HCT116 (cell line): Measurements from ENCODE around the gene GABRA5. TPM values are rescaled to one million over a fixed set of nuclear protein-coding genes. Genes with fewer than 3 reads are reported as not detected.

ENCODE experiments used
- ATAC-seq: fragments of 200-7000 bp; cut with Tn5 transposase; 2 replicates; pipeline ENCODE4 v1.9.1; 2020; ENCODE audit warnings: mild to moderate bottlenecking, moderate library complexity
- BruUV-seq: library from RNA; stranded (reverse); fragments of 400-500 nt; replicated peaks from 2 replicates; lab custom pipeline; 2021; lab: Mats Ljungman, UMichigan
- CTCF ChIA-PET: fragments of 300-600 bp; sonication (Branson Sonifier 250); formaldehyde crosslinking; loops from one replicate; lab custom pipeline; 2021; ENCODE audit warnings: antibody characterized with exemption; lab: Charles Lee
- POLR2A ChIA-PET: fragments of 300-600, 350-600 bp; sonication (Branson Sonifier 250); formaldehyde crosslinking; loops from one replicate; lab custom pipeline; 2021; ENCODE audit warnings: antibody characterized with exemption; lab: Charles Lee
- RAD21 ChIA-PET, 2 experiments: fragments of 300-600 bp; sonication (Branson Sonifier 250); formaldehyde crosslinking; loops; one replicate each; lab custom pipeline; 2023; ENCODE audit warnings: low total read pairs in 2 of 2; ENCODE audit not compliant: uncharacterized antibody in 2 of 2, unreplicated experiment in 2 of 2, low non-redundant PET in 1 of 2; lab: Charles Lee
- DNase-seq: peaks from one replicate; pipeline ENCODE4 v3.0.0-alpha.2; 2010; ENCODE audit warnings: low read depth, low spot score
- H2AFZ ChIP-seq: fragments of 200-600 bp; shearing (Covaris generic), sonication (generic); 2 replicates; pipeline ENCODE4 v1.6.1; 2017; ENCODE audit warnings: low read depth, mixed run types, mixed read lengths, antibody characterized with exemption, low read length; ENCODE audit not compliant: poor library complexity, severe bottlenecking
- H3K27ac ChIP-seq: 2 replicates; pipeline ENCODE4 v1.5.1; 2012; ENCODE audit warnings: low read depth, low read length
- H3K27me3 ChIP-seq: fragments of 200-600 bp; sonication (generic); 2 replicates; pipeline ENCODE4 v1.6.1; 2016; ENCODE audit warnings: mixed run types, low read length, mixed read lengths; ENCODE audit not compliant: insufficient read depth
- H3K36me3 ChIP-seq, 2 experiments: fragments of 200-500 bp in 1 of 2; fragments of 200-600 bp in 1 of 2; sonication (Bioruptor generic) in 1 of 2; sonication (generic) in 1 of 2; 2 replicates each; pipeline versions ENCODE4 v1.5.1 to v1.6.1; 2014 to 2016; ENCODE audit warnings: low read length in 2 of 2, inconsistent platforms in 1 of 2, mixed read lengths in 1 of 2, mixed run types in 1 of 2; ENCODE audit not compliant: insufficient read depth in 2 of 2, control insufficient read depth in 1 of 2
- H3K4me1 ChIP-seq, 2 experiments: fragments of 200-600 bp in 1 of 2; sonication (generic) in 1 of 2; 2 replicates each; pipeline versions ENCODE4 v1.5.1 to v1.6.1; 2012 to 2017; ENCODE audit warnings: low read length in 2 of 2, inconsistent platforms in 1 of 2, mild to moderate bottlenecking in 1 of 2, mixed read lengths in 1 of 2, mixed run types in 1 of 2, moderate library complexity in 1 of 2; ENCODE audit not compliant: insufficient read depth in 2 of 2, control insufficient read depth in 1 of 2
- H3K4me2 ChIP-seq: fragments of 200-600 bp; sonication (generic); 2 replicates; pipeline ENCODE4 v1.6.1; 2017; ENCODE audit warnings: mixed run types, low read length, mixed read lengths
- H3K4me3 ChIP-seq, 2 experiments: fragments of 200-600 bp in 1 of 2; sonication (generic) in 1 of 2; replicated peaks in 1 of 2; 2 replicates each; pipeline ENCODE4 v1.5.1; 2011 to 2016; ENCODE audit warnings: low read length in 2 of 2, control low read depth in 1 of 2, low read depth in 1 of 2, mild to moderate bottlenecking in 1 of 2, mixed read lengths in 1 of 2, mixed run types in 1 of 2
- H3K79me2 ChIP-seq: fragments of 200-600 bp; sonication (generic); 2 replicates; pipeline ENCODE4 v1.6.1; 2017; ENCODE audit warnings: mild to moderate bottlenecking, mixed run types, low read length, moderate library complexity, mixed read lengths; ENCODE audit not compliant: insufficient read depth
- H3K9ac ChIP-seq: fragments of 200-600 bp; sonication (generic); 2 replicates; pipeline ENCODE4 v1.6.1; 2016; ENCODE audit warnings: low read length, mixed read lengths
- H3K9me2 ChIP-seq: fragments of 200-600 bp; sonication (generic), shearing (Covaris generic); 2 replicates; pipeline ENCODE4 v1.6.1; 2017; ENCODE audit warnings: mixed run types, mild to moderate bottlenecking, moderate library complexity; ENCODE audit not compliant: insufficient read depth
- H3K9me3 ChIP-seq, 2 experiments: fragments of 200-500 bp in 1 of 2; fragments of 200-600 bp in 1 of 2; sonication (Bioruptor generic) in 1 of 2; sonication (generic) in 1 of 2; 2 replicates each; pipeline ENCODE4 v1.6.1; 2014 to 2017; ENCODE audit warnings: low read length in 2 of 2, mixed read lengths in 2 of 2, inconsistent platforms in 1 of 2, low read depth in 1 of 2, mild to moderate bottlenecking in 1 of 2, mixed run types in 1 of 2, moderate library complexity in 1 of 2; ENCODE audit not compliant: control insufficient read depth in 1 of 2, insufficient read depth in 1 of 2
- H4K20me1 ChIP-seq: fragments of 200-600 bp; sonication (generic), shearing (Covaris generic); 2 replicates; pipeline ENCODE4 v1.6.1; 2017; ENCODE audit warnings: mixed run types, mild to moderate bottlenecking, moderate library complexity; ENCODE audit not compliant: insufficient read depth
- CBX3 ChIP-seq: IDR thresholded peaks from 2 replicates; pipeline ENCODE4 v1.6.1; 2012; ENCODE audit warnings: low read depth
- CEBPB ChIP-seq: IDR thresholded peaks from 2 replicates; pipeline ENCODE4 v1.6.1; 2012; ENCODE audit warnings: low read depth
- CTCF ChIP-seq, 3 experiments: fragments of 200-600 bp in 1 of 3; sonication (generic) in 1 of 3; IDR thresholded peaks in 2 of 3; conservative IDR thresholded peaks in 1 of 3; 2 replicates each; pipeline ENCODE4 v1.5.1; 2012 to 2017; ENCODE audit warnings: low read depth in 2 of 3, low read length in 2 of 3, antibody characterized with exemption in 1 of 3, borderline replicate concordance in 1 of 3, control low read depth in 1 of 3, mild to moderate bottlenecking in 1 of 3, mixed read lengths in 1 of 3, mixed run types in 1 of 3, moderate library complexity in 1 of 3; ENCODE audit not compliant: insufficient read depth in 1 of 3
- EGR1 ChIP-seq: IDR thresholded peaks from 2 replicates; pipeline ENCODE4 v1.6.1; 2012; ENCODE audit warnings: low read depth
- ELF1 ChIP-seq: IDR thresholded peaks from 2 replicates; pipeline ENCODE4 v1.6.1; 2012; ENCODE audit warnings: low read depth, borderline replicate concordance
- EZH2phosphoT487 ChIP-seq: fragments of 200-600 bp; IDR thresholded peaks from 2 replicates; pipeline ENCODE4 v1.6.1; 2018; ENCODE audit warnings: antibody characterized with exemption, borderline replicate concordance
- FOSL1 ChIP-seq: IDR thresholded peaks from 2 replicates; pipeline ENCODE4 v1.6.1; 2012; ENCODE audit warnings: low read depth
- JUND ChIP-seq: IDR thresholded peaks from 2 replicates; pipeline ENCODE4 v1.6.1; 2012
- POLR2A ChIP-seq: IDR thresholded peaks from 2 replicates; pipeline ENCODE4 v1.7.0; 2011; ENCODE audit warnings: borderline replicate concordance; ENCODE audit not compliant: insufficient read depth, insufficient read length; ENCODE audit errors: extremely low read depth
- POLR2AphosphoS5 ChIP-seq: IDR thresholded peaks from 2 replicates; pipeline ENCODE4 v1.6.1; 2011; ENCODE audit warnings: mild to moderate bottlenecking, low read depth, low read length, moderate library complexity
- RAD21 ChIP-seq: IDR thresholded peaks from 2 replicates; pipeline ENCODE4 v1.6.1; 2012; ENCODE audit warnings: low read depth, mild to moderate bottlenecking
- SIN3A ChIP-seq: IDR thresholded peaks from 2 replicates; pipeline ENCODE4 v1.6.1; 2012; ENCODE audit warnings: low read depth
- SP1 ChIP-seq: IDR thresholded peaks from 2 replicates; pipeline ENCODE4 v1.6.1; 2012; ENCODE audit warnings: low read depth
- SRF ChIP-seq: IDR thresholded peaks from 2 replicates; pipeline ENCODE4 v1.6.1; 2012; ENCODE audit warnings: low read depth
- TCF7L2 ChIP-seq: IDR thresholded peaks from 2 replicates; pipeline ENCODE4 v1.7.0; 2011; ENCODE audit warnings: borderline replicate concordance, inconsistent platforms; ENCODE audit not compliant: insufficient read depth, insufficient read length; ENCODE audit errors: extremely low read depth
- YY1 ChIP-seq: IDR thresholded peaks from 2 replicates; pipeline ENCODE4 v1.6.1; 2011; ENCODE audit warnings: low read length, low read depth, moderate library complexity, mild to moderate bottlenecking; ENCODE audit not compliant: insufficient replicate concordance; ENCODE audit errors: extremely low read depth
- ZBTB33 ChIP-seq: IDR thresholded peaks from 2 replicates; pipeline ENCODE4 v1.6.1; 2011; ENCODE audit warnings: mild to moderate bottlenecking, low read length, moderate library complexity; ENCODE audit not compliant: insufficient replicate concordance; ENCODE audit errors: extremely low read depth
- ZFX ChIP-seq: fragments of 450-650 bp; IDR thresholded peaks from 2 replicates; pipeline ENCODE4 v1.6.1; 2017
- intact Hi-C: fragments of 100-400 bp; cut with micrococcal nuclease; formaldehyde crosslinking; loops from 2 replicates; pipeline ENCODE4 v1.10.0; 2022
- total RNA-seq: library from RNA; stranded (reverse); gene quantifications from one replicate; pipeline ENCODE4 v1.2.1, GENCODE V29; 2021; ENCODE audit not compliant: unreplicated experiment
- TF ChIP-seq, protein P1 (sequence below): IDR thresholded peaks from 2 replicates; pipeline ENCODE4 v1.6.1; 2012

The GABRA5 gene
- total RNA-seq, 1 experiment from 2014 or later = not detected

- no peak overlapping the region for H3K4me2 ChIP-seq
- no peaks in the 10 kb centered on the region for H3K27me3 ChIP-seq
- no peak overlapping the region for H3K4me3 ChIP-seq
- no peaks in the 10 kb centered on the region for H3K4me1 ChIP-seq
- ATAC-seq (no peak), DNase-seq (no peak)
- CTCF ChIA-PET = no interaction called here
- no peak overlapping the region for H2AFZ ChIP-seq
- no peaks in the 10 kb centered on the region for H3K36me3 ChIP-seq
- peaks cover 0 to 38% of the 10 kb centered on the region in 2 experiments; a peak in 3 of 4 replicates for H3K9me3 ChIP-seq
- H3K27ac ChIP-seq = no peak overlapping the region
- H3K79me2 ChIP-seq = no peaks in the 10 kb centered on the region
- no peak overlapping the region for H3K9ac ChIP-seq
- intact Hi-C loops = no loop called here
- no peaks in the 10 kb centered on the region for H4K20me1 ChIP-seq
- no TSS peak for BruUV-seq
- no peak for TF ChIP-seq CBX3
- TF ChIP-seq, protein P1, sequence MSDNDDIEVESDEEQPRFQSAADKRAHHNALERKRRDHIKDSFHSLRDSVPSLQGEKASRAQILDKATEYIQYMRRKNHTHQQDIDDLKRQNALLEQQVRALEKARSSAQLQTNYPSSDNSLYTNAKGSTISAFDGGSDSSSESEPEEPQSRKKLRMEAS = no peak
- peak in 1 of 3 experiments; percentile 25; a peak in 1 of 6 replicates for TF ChIP-seq CTCF (IDR thresholded peaks at IDR 0.05 in 2 of 3, conservative IDR thresholded peaks at IDR 0.05 in 1 of 3; ENCODE audit: borderline replicate concordance in 1 of 3, insufficient read depth in 1 of 3, low read depth in 2 of 3, low read length in 2 of 3)
- TF ChIP-seq, all 23 proteins: peak for 1
- POLR2A ChIA-PET = no interaction called here
- no peaks in the 10 kb centered on the region for H3K9me2 ChIP-seq
- RAD21 ChIA-PET = no interaction called here
Observed at GRCh38 chr15:26983822-26984221, 117.0 kb downstream of the GABRA5 start.

- no peaks in the 10 kb centered on the region for H3K9me2 ChIP-seq
- peaks cover 3 to 34% of the 10 kb centered on the region in 2 experiments; a peak in 2 of 4 replicates for H3K9me3 ChIP-seq
- no peak overlapping the region for H3K9ac ChIP-seq
- CTCF ChIA-PET = no interaction called here
- no peak overlapping the region for H3K4me2 ChIP-seq
- POLR2A ChIA-PET = no interaction called here
- TF ChIP-seq SP1 (no peak), SRF (no peak), JUND (no peak), EZH2phosphoT487 (no peak), POLR2A (no peak), CBX3 (no peak), CEBPB (no peak), SIN3A (no peak), ELF1 (no peak), TCF7L2 (no peak), POLR2AphosphoS5 (no peak), EGR1 (no peak), FOSL1 (no peak), YY1 (no peak), RAD21 (no peak), ZBTB33 (no peak), ZFX (no peak)
- no peaks in the 10 kb centered on the region for H4K20me1 ChIP-seq
- no peaks in the 10 kb centered on the region for H3K4me1 ChIP-seq
- H3K4me3 ChIP-seq = no peak overlapping the region
- ATAC-seq = no peak
- no TSS peak for BruUV-seq
- RAD21 ChIA-PET = no interaction called here
- DNase-seq = no peak
- H3K79me2 ChIP-seq = no peaks in the 10 kb centered on the region
- H3K27me3 ChIP-seq = no peaks in the 10 kb centered on the region
- intact Hi-C loops = no loop called here
- no peaks in the 10 kb centered on the region for H3K36me3 ChIP-seq
- no peak overlapping the region for H2AFZ ChIP-seq
- H3K27ac ChIP-seq = no peak overlapping the region
Observed at GRCh38 chr15:26985050-26985449, 118.2 kb downstream of the GABRA5 start.
